GM12878 (cell line): ENCODE data around the gene POLR1D. TPM values are rescaled to one million over a fixed set of nuclear protein-coding genes. Genes with fewer than 3 reads are reported as not detected.

ENCODE experiments used
- ATAC-seq: fragments of 200-7000 bp; cut with Tn5 transposase; 3 replicates; pipeline ENCODE4 v1.9.1; 2020; ENCODE audit warnings: mild to moderate bottlenecking, moderate library complexity
- BruUV-seq: library from RNA; stranded (reverse); fragments of 400-500 nt; replicated peaks from 2 replicates; lab custom pipeline; 2021; lab: Mats Ljungman, UMichigan
- CTCF ChIA-PET: fragments of 300-600 bp; sonication (Branson Sonifier 250); formaldehyde crosslinking; extraction: SDS; loops from one replicate; lab custom pipeline; 2021; ENCODE audit warnings: inconsistent platforms; lab: Yijun Ruan, JAX
- POLR2A ChIA-PET: fragments of 350-600 bp; formaldehyde crosslinking; extraction: SDS; loops from one replicate; lab custom pipeline; 2021; ENCODE audit warnings: inconsistent platforms; lab: Charles Lee
- RAD21 ChIA-PET: fragments of 300-600 bp; sonication (Branson Sonifier 250); formaldehyde crosslinking; loops from one replicate; lab custom pipeline; 2023; ENCODE audit warnings: antibody characterized with exemption; ENCODE audit not compliant: unreplicated experiment; lab: Charles Lee
- SMC1A ChIA-PET: fragments of 300-600 bp; sonication (Branson Sonifier 250); formaldehyde crosslinking; loops from one replicate; lab custom pipeline; 2023; ENCODE audit not compliant: unreplicated experiment, uncharacterized antibody; lab: Charles Lee
- DNase-seq: peaks from one replicate; pipeline ENCODE4 v3.0.0-alpha.2; 2011; ENCODE audit warnings: low read depth, low spot score
- FAIRE-seq: peaks from 3 replicates; lab custom pipeline; 2011; peaks lifted over from hg19 to GRCh38; lab: Jason Lieb, UNC
- H2AFZ ChIP-seq: 2 replicates; pipeline ENCODE4 v1.6.0; 2011; ENCODE audit warnings: low read depth, low read length, control low read depth; ENCODE audit not compliant: control insufficient read depth
- H3K27ac ChIP-seq: 2 replicates; pipeline ENCODE4 v1.5.1; 2011; ENCODE audit warnings: control low read depth; ENCODE audit not compliant: control insufficient read depth, insufficient read depth
- H3K27me3 ChIP-seq, 2 experiments: replicated peaks in 1 of 2; 2 replicates each; pipeline versions ENCODE4 v1.6.0 to v1.6.1; 2011; ENCODE audit warnings: low read length in 1 of 2; ENCODE audit not compliant: control insufficient read depth in 2 of 2, insufficient read depth in 2 of 2
- H3K36me3 ChIP-seq, 2 experiments: 2 replicates each; pipeline ENCODE4 v1.5.1; 2011; ENCODE audit warnings: low read length in 1 of 2; ENCODE audit not compliant: control insufficient read depth in 2 of 2, insufficient read depth in 2 of 2
- H3K4me1 ChIP-seq: 2 replicates; pipeline ENCODE4 v1.6.1; 2011; ENCODE audit warnings: mild to moderate bottlenecking, low read length, moderate library complexity, mixed read lengths; ENCODE audit not compliant: control insufficient read depth, insufficient read depth
- H3K4me2 ChIP-seq: 2 replicates; pipeline ENCODE4 v1.6.0; 2011; ENCODE audit warnings: control low read depth; ENCODE audit not compliant: control insufficient read depth, insufficient read depth
- H3K4me3 ChIP-seq: fragments of 200-600 bp; sonication (generic); 2 replicates; pipeline ENCODE4 v1.5.1; 2016
- H3K79me2 ChIP-seq: 2 replicates; pipeline ENCODE4 v1.6.0; 2011; ENCODE audit warnings: low read length; ENCODE audit not compliant: control insufficient read depth, insufficient read depth
- H3K9ac ChIP-seq: 2 replicates; pipeline ENCODE4 v1.8.0; 2011; ENCODE audit warnings: low read length, control low read depth, mixed read lengths; ENCODE audit not compliant: control insufficient read depth, insufficient read depth
- H3K9me3 ChIP-seq: replicated peaks from 3 replicates; pipeline ENCODE4 v1.5.1; 2011; ENCODE audit warnings: mild to moderate bottlenecking, low read length; ENCODE audit not compliant: control insufficient read depth, insufficient read depth
- H4K20me1 ChIP-seq: 2 replicates; pipeline ENCODE4 v1.6.0; 2011; ENCODE audit not compliant: control insufficient read depth, insufficient read depth
- CEBPB ChIP-seq, 2 experiments: fragments of 150-350 bp in 1 of 2; IDR thresholded peaks; 2 replicates each; pipeline ENCODE4 v1.6.1; 2012 to 2014; ENCODE audit warnings: low read depth in 2 of 2, low read length in 2 of 2, borderline replicate concordance in 1 of 2, inconsistent platforms in 1 of 2
- GABPA ChIP-seq: IDR thresholded peaks from 2 replicates; pipeline ENCODE4 v1.6.1; 2014; ENCODE audit warnings: antibody characterized with exemption, low read depth, mild to moderate bottlenecking, inconsistent platforms
- HDAC6 ChIP-seq: fragments of 200-600 bp; sonication (generic); IDR thresholded peaks from one replicate; pipeline ENCODE4 v1.8.0; 2017; ENCODE audit warnings: antibody characterized with exemption; ENCODE audit not compliant: unreplicated experiment
- PML ChIP-seq: IDR thresholded peaks from 2 replicates; pipeline ENCODE4 v1.6.1; 2012; ENCODE audit warnings: low read length, inconsistent platforms
- TCF3 ChIP-seq: IDR thresholded peaks from 2 replicates; pipeline ENCODE4 v1.6.1; 2012; ENCODE audit warnings: low read depth, mild to moderate bottlenecking, low read length, borderline replicate concordance; ENCODE audit not compliant: insufficient read depth
- USF1 ChIP-seq: IDR thresholded peaks from 2 replicates; pipeline ENCODE4 v1.6.1; 2011; ENCODE audit warnings: borderline replicate concordance, low read depth, mild to moderate bottlenecking, moderate library complexity, mixed read lengths, low read length; ENCODE audit not compliant: insufficient read depth; ENCODE audit errors: extremely low read length
- ZNF274 ChIP-seq: IDR thresholded peaks from one replicate; pipeline ENCODE4 v1.8.0; 2011; ENCODE audit not compliant: insufficient read length, insufficient read depth
- WGBS: methylation state at CpG from one replicate; pipeline ENCODE4 v1.1.6; 2016; ENCODE audit warnings: low lambda C conversion rate; ENCODE audit not compliant: insufficient replicate concordance, insufficient coverage; ENCODE audit errors: missing lambda C conversion rate; 5-methylcytosine and 5-hydroxymethylcytosine counted together
- in situ Hi-C: fragments of 300-500 bp; cut with MboI; formaldehyde crosslinking; loops from 9 replicates; pipeline ENCODE4 v1.14.3; 2018; ENCODE audit warnings: mixed read lengths
- intact Hi-C: fragments of 100-400 bp; cut with micrococcal nuclease; formaldehyde crosslinking; loops from one replicate; pipeline ENCODE4 v1.14.2; 2022; ENCODE audit not compliant: unreplicated experiment
- polyA plus RNA-seq, 11 experiments: library from polyadenylated mRNA; depleted of rRNA in 4 of 11; unstranded in 6 of 11; stranded (reverse) in 5 of 11; fragments of >200 nt; fragmentation: Nextera tagmentation in 4 of 11; fragmentation: Illumina TruSeq in 1 of 11; extraction: Ambion mirVana in 4 of 11; extraction: Trizol in 1 of 11; gene quantifications; 1 replicate in 1 of 11; 2 replicates in 10 of 11; pipeline versions ENCODE4 v1.2.1 to v1.2.3, GENCODE V29; 2011 to 2016; ENCODE audit warnings: inconsistent platforms in 2 of 11, missing spikeins in 2 of 11, low read depth in 1 of 11
- total RNA-seq, 4 experiments: library from RNA; depleted of rRNA in 3 of 4; stranded (reverse); fragments of >200 nt in 3 of 4; fragmentation: Illumina TruSeq in 1 of 4; extraction: Trizol in 1 of 4; gene quantifications; 2 replicates each; pipeline versions ENCODE4 v1.2.1 to v1.2.3, GENCODE V29; 2013 to 2021

POLR1D gene
- total and polyA plus RNA-seq, 10 of the 15 experiments (the other 5 are each of a cell fraction or from before 2014, with no cell fraction given): 119 to 223 (median 160) TPM

- intact Hi-C loops (no loop called here), in situ Hi-C loops (no loop called here)
- SMC1A ChIA-PET: interaction anchor here (0.6 to 2.1 kb wide), 3 partner anchors 9 to 32 kb away, joined by 3 to 8 read pairs (median 6); no protein-coding TSS in a partner anchor
- H3K4me3 ChIP-seq: no peak overlapping the region
- no TSS peak for BruUV-seq
- H3K9me3 ChIP-seq: no peaks in the 10 kb centered on the region
- no peaks in the 10 kb centered on the region for H3K4me1 ChIP-seq
- POLR2A ChIA-PET: interaction anchor here (0.7 to 2.1 kb wide), 2 partner anchors 35 to 47 kb away, joined by 3 to 7 read pairs; partner anchors contain the start of gene LNX2
- TF ChIP-seq CEBPB (IDR thresholded peaks at IDR 0.05; ENCODE audit: borderline replicate concordance in 1 of 2, low read depth in 2 of 2, low read length in 2 of 2) (no peak), PML (no peak), HDAC6 (no peak), TCF3 (no peak), USF1 (no peak), ZNF274 (no peak), GABPA (no peak)
- CTCF ChIA-PET: interaction anchor here (0.7 to 1.5 kb wide), 4 partner anchors 8 to 130 kb away, joined by 3 to 4 read pairs (median 4); no protein-coding TSS in a partner anchor
- no peak overlapping the region for H2AFZ ChIP-seq
- no peaks in the 10 kb centered on the region for H3K27me3 ChIP-seq
- FAIRE-seq: no peak
- no peak overlapping the region for H3K9ac ChIP-seq
- H4K20me1 ChIP-seq: no peaks in the 10 kb centered on the region
- no peak for DNase-seq
- RAD21 ChIA-PET: interaction anchor here (0.8 kb wide), 1 partner anchor 15 kb away, joined by 3 read pairs; no protein-coding TSS in a partner anchor
- no peak for ATAC-seq
- no peak overlapping the region for H3K4me2 ChIP-seq
- H3K36me3 ChIP-seq: peaks cover 0 to 2% of the 10 kb centered on the region in 2 experiments; a peak in 1 of 4 replicates
- 100% methylated on average over 2 of the region's 2 CpGs for WGBS
- no peak overlapping the region for H3K27ac ChIP-seq
- no peaks in the 10 kb centered on the region for H3K79me2 ChIP-seq
Observed at GRCh38 chr13:27573265-27573664, 48.4 kb upstream of the POLR1D start.
